Measurements from ENCODE around the gene TEX13A.
"Not testable (repeated sequence)": the region's sequence is repeated elsewhere in the genome, so short reads cannot be mapped to it uniquely, and the experiment has no call there.

The TEX13A gene

GRCh38 chrX:105220636-105221035 lies at the start of gene TEX13A:
TEX13A (minus strand) TSS chrX:105220694; CDS start chrX:105220397, 297 bp downstream.
- DNase-seq (ENCODE audit: low spot score): no peak

DNA sequence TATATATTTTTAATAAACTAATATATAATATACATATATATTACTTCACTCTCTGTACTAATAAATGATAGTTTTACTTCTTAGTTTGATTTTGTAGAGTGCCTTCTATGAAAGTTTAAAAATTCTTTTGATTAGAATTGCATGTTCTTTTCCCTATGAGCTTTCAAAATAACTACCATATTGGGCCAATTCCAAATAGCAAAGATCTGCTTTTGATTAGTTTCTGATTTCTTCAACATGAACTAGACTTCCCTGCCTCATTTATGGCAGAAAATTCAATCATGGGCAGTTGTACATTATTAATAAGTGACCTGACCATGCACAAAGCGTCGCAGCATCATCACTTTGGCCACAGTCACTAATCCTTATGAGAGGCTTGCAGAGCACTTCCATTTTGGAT lies 48.9 kb upstream of the TEX13A start:
- no peak for DNase-seq (ENCODE audit: low spot score)

DNA sequence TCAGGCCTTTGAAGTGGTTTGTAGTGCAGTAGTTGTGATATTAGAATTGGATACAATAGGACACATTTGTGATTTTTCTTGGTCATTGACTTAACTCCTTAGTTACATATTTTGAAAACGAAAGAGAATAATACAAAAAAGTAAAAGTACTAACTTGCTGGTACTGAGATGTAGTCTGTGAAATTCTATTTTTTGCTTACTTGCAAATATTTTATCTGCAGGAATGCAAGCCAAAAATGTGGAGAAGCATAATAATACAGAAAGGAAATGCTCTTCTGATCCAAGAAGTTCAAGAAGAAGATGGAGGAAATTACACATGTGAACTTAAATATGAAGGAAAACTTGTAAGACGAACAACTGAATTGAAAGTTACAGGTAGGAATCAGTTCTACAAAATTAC lies 46.7 kb upstream of the TEX13A start:
- DNase-seq (ENCODE audit: low spot score): no peak

DNA sequence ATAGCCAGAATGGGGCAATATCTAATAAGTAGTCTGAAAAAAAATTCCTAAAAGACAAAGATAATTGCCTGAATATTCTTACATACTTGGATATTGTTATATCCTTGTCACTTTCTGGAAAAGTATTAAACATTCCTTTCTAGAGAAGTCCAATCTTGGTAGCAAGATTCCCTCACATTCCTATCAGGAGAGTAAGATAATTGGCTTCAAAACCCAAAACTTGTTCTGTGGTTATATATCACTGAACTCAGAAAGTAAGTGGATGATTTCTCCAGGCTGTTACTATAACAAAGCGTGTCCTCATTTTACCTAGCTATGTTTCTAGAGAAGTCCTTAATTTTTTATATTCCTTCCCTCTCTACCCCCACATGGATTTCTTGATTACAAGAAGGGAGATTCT lies 46.0 kb upstream of the TEX13A start:
- DNase-seq (ENCODE audit: low spot score): no peak

- DNase-seq (ENCODE audit: low spot score): no peak
These were observed 44.6 kb upstream of the TEX13A start for GRCh38 chrX:105265093-105265492.

DNA sequence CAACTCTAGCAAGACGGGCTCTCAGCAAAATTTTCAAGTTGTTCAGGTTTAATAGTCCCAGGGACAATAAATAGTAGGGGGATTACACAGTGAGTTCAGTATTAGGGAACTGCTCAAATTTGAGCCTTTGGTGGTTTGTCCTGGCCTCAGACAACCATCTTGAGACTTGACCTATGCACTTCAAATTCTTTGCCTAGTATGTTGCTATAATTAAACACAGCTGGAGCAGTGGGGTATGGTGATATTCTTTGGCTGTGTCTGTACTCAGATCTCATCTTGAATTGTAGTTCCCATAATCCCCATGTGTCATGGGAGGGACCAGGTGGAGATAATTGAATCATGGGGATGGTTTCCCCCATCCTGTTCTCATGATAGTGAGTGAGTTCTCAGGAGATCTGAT lies 43.3 kb upstream of the TEX13A start:
- no peak for DNase-seq (ENCODE audit: low spot score)

GRCh38 chrX:105263171-105263570 lies 42.7 kb upstream of the TEX13A start:
- no peak for DNase-seq (ENCODE audit: low spot score)

GRCh38 chrX:105260291-105261043 lies 40.0 kb upstream of the TEX13A start:
- DNase-seq (ENCODE audit: low spot score): no peak

GRCh38 chrX:105241056-105241455 lies 20.6 kb upstream of the TEX13A start:
- no peak for DNase-seq (ENCODE audit: low spot score)

DNA sequence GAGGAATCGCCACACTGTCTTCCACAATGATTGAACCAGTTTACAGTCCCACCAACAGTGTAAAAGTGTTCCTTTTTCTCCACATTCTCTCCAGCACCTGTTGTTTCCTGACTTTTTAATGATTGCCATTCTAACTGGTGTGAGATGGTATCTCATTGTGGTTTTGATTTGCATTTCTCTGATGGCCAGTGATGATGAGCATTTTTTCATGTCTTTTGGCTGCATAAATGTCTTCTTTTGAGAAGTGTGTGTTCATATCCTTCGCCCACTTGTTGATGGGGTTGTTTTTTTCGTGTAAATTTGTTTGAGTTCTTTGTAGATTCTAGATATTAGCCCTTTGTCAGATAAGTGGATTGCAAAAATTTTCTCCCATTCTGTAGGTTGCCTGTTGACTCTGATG lies 16.9 kb upstream of the TEX13A start:
- DNase-seq (ENCODE audit: low spot score): not testable (repeated sequence)

GRCh38 chrX:105229146-105229545 lies 8.7 kb upstream of the TEX13A start:
- no peak for DNase-seq (ENCODE audit: low spot score)

DNA sequence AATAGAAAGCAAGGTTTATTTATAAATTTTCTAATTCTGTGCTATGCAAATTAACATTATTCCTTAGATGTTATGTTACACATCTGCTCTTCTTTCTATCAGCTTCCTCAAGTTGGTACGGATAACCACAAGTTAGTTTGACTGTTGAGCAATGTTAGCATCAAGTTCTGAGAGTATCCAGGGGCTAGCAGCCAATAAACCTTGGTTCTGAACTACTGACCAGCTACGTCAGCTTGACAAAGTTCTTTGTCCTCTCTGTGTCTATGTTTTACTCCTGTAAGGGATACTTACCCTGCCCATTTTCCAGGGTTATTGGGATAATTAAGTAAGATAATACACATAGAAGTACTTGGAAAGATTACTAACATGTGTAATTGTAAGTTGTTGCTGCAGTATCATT lies 8.1 kb upstream of the TEX13A start:
- DNase-seq (ENCODE audit: low spot score): no peak

- DNase-seq (ENCODE audit: low spot score): no peak
These were observed 6.0 kb upstream of the TEX13A start for GRCh38 chrX:105226499-105226898.

DNA sequence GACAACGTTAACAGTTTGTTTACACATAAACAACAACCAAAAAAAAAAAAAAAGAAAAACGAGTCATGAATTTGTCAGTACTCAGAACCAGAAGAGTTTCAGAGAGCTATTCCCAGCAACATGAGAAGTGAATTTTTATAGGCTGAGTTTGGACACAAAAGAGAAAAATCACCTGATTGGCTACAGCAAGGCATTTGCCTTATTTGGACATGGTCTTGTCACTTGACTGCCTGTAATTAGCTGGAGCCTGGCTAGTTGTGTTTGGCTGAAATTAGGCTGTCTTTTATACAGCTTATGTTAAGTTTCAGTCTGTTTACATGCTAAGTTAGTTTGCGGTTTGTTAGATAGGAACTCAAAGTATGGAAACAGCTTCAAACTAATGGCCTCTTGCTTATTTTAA lies 880 bp upstream of the TEX13A start:
- DNase-seq (ENCODE audit: low spot score): peak; percentile 6

GRCh38 chrX:105219454-105220401 lies 766 bp downstream of the TEX13A start:
- no peak for DNase-seq (ENCODE audit: low spot score)

GRCh38 chrX:105211066-105211575 lies 9.4 kb downstream of the TEX13A start:
- DNase-seq (ENCODE audit: low spot score): no peak

DNA sequence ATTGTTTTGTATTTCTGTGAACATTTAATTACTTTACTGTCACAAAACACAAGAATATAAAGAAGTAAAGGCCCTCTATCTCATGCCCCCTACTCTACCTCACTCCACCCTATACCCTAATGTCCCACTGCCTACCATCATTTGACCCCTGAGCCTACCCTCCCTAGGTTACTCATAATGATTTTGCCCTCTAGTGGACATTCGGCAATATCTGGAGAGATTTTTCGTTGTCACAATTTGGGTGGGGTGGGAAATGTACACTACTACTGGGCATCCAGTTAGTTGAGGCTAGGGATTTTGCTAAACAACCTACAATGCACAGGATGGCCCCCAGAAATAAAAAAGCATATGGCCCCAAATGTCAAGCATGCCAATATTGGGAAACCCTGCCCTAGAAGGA lies 10.2 kb downstream of the TEX13A start:
- no peak for DNase-seq (ENCODE audit: low spot score)

GRCh38 chrX:105209406-105209805 lies 11.1 kb downstream of the TEX13A start:
- DNase-seq (ENCODE audit: low spot score): no peak

DNA sequence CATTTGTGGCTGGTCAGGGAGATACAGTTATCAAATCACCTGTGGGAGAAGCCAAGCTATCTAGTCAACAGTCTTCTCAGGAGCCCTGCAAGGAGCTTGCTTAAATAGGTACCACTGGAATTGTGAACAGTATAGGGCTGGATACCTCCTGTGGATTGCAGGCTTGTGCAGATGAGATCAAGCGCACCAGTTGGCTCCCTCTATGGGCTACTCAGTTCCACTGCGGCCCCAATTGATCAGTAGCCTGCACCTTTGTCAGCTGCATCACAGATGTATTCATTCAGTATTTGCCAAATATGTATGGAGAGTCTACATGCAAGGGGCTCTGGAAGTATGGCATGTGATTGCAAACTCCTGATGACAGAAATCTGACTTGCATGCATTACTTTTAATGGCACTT lies 28.6 kb downstream of the TEX13A start:
- peak; percentile 43 for DNase-seq (ENCODE audit: low spot score)

GRCh38 chrX:105190252-105190853 lies 30.1 kb downstream of the TEX13A start:
- DNase-seq (ENCODE audit: low spot score): peak; percentile 8

- DNase-seq (ENCODE audit: low spot score): no peak
These were observed 31.4 kb downstream of the TEX13A start for GRCh38 chrX:105189093-105189492.

DNA sequence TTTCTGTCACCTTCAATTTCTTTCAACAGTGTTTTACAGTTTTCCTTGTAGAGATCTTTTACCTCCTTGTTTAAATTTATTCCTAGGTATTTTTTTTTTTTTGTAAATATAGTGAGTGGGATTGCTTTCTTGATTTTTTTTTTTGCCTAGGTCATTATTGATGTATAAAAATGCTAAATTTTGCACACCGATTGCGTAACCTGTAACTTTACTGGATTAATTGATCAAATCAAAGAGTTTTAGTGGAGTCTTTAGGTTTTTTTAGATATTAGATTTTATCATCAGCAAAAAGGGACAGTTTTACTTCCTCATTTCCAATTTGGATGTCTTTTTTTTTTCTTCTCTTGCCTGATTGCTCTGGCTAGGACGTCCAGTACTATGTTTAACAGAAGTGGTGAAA lies 40.9 kb downstream of the TEX13A start:
- no peak for DNase-seq (ENCODE audit: low spot score)

GRCh38 chrX:105173071-105173470 lies 47.4 kb downstream of the TEX13A start:
- DNase-seq (ENCODE audit: low spot score): no peak
